ENCODE data around the gene PLA2G7.
"Not testable (repeated sequence)": the region's sequence is repeated elsewhere in the genome, so short reads cannot be mapped to it uniquely, and the experiment has no call there.

DNA sequence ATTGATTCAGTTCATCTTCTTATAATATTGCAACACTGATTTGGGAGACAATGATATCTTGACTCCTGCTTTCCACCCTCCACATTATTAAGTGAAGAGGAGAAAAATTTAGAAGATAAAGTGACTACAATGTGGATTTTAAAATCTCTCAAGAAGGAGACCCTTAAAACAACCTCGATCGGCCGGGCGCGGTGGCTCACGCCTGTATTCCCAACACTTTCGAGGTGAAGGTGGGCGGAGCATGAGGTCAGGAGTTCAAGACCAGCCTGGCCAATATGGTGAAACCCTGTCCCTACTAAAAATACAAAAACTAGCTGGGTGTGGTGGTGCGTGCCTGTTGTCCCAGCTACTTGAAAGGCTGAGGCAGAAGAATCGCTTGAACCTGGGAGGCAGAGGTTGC lies 29.1 kb upstream of the PLA2G7 start:
- TF ChIP-seq CTCF, EP300, POLR2A (IDR thresholded peaks at IDR 0.05): not testable (repeated sequence)

Measured in tibial nerve (tissue), 4 donors.